ENCODE data around the gene PLCL2. TPM values are rescaled to one million over a fixed set of nuclear protein-coding genes. Genes with fewer than 3 reads are reported as not detected.

PLCL2 gene
- total RNA-seq, 1 experiment from 2014 or later: 3.0 TPM

GRCh38 chr3:17120115-17120514 is 235.4 kb downstream of the PLCL2 start:
- TF ChIP-seq CTCF (IDR thresholded peaks at IDR 0.05): no peak
- TF ChIP-seq SIN3A (IDR thresholded peaks at IDR 0.05; ENCODE audit: borderline replicate concordance, insufficient read depth, low read depth, low read length): no peak
- no peak for TF ChIP-seq REST (IDR thresholded peaks at IDR 0.05; ENCODE audit: insufficient read depth in 1 of 2, low read depth in 2 of 2, low read length in 1 of 2)
- no peak for TF ChIP-seq TCF7L2 (IDR thresholded peaks at IDR 0.05; ENCODE audit: low read depth, low read length)
- TF ChIP-seq POLR2AphosphoS5 (IDR thresholded peaks at IDR 0.05; ENCODE audit: low read depth, low read length): no peak
- H3K4me1 ChIP-seq (ENCODE audit: control insufficient read depth, insufficient read depth, low read length): no peaks in the 10 kb centered on the region
- no peaks in the 10 kb centered on the region for H3K36me3 ChIP-seq (ENCODE audit: control insufficient read depth, insufficient read depth, low read length)
- no peaks in the 10 kb centered on the region for H3K27me3 ChIP-seq (ENCODE audit: control insufficient read depth, insufficient read depth, low read length)
- ChIA-PET POLR2A (no interaction called here), CTCF (no interaction called here)
- DNase-seq (ENCODE audit: low read depth, low spot score) (no peak), ATAC-seq (no peak)
- in situ Hi-C loops (cut with HindIII; ENCODE audit: low pct_unique_long_range_greater_than_20kb, low sequenced_read_pairs): no loop called here
- H3K27ac ChIP-seq (ENCODE audit: low read length): no peak overlapping the region
- no peak overlapping the region for H3K4me3 ChIP-seq (ENCODE audit: low read depth in 2 of 2, low read length in 2 of 2)
- intact Hi-C loops (cut with micrococcal nuclease; ENCODE audit: unreplicated experiment): no loop called here
- no TSS peak for BruUV-seq (replicated peaks)
- H3K9me3 ChIP-seq (ENCODE audit: control insufficient read depth, insufficient read depth, low read depth, low read length): no peaks in the 10 kb centered on the region

GRCh38 chr3:17121336-17121735 is 236.6 kb downstream of the PLCL2 start:
- H3K9me3 ChIP-seq (ENCODE audit: control insufficient read depth, insufficient read depth, low read depth, low read length): no peaks in the 10 kb centered on the region
- no peaks in the 10 kb centered on the region for H3K36me3 ChIP-seq (ENCODE audit: control insufficient read depth, insufficient read depth, low read length)
- no TSS peak for BruUV-seq (replicated peaks)
- in situ Hi-C loops (cut with HindIII; ENCODE audit: low pct_unique_long_range_greater_than_20kb, low sequenced_read_pairs): no loop called here
- H3K27ac ChIP-seq (ENCODE audit: low read length): no peak overlapping the region
- ATAC-seq (no peak), DNase-seq (ENCODE audit: low read depth, low spot score) (no peak)
- no peaks in the 10 kb centered on the region for H3K4me1 ChIP-seq (ENCODE audit: control insufficient read depth, insufficient read depth, low read length)
- ChIA-PET POLR2A (no interaction called here), CTCF (no interaction called here)
- intact Hi-C loops (cut with micrococcal nuclease; ENCODE audit: unreplicated experiment): no loop called here
- H3K4me3 ChIP-seq (ENCODE audit: low read depth in 2 of 2, low read length in 2 of 2): no peak overlapping the region
- TF ChIP-seq SIN3A (IDR thresholded peaks at IDR 0.05; ENCODE audit: borderline replicate concordance, insufficient read depth, low read depth, low read length) (no peak), POLR2AphosphoS5 (IDR thresholded peaks at IDR 0.05; ENCODE audit: low read depth, low read length) (no peak), CTCF (IDR thresholded peaks at IDR 0.05) (no peak), REST (IDR thresholded peaks at IDR 0.05; ENCODE audit: insufficient read depth in 1 of 2, low read depth in 2 of 2, low read length in 1 of 2) (no peak), TCF7L2 (IDR thresholded peaks at IDR 0.05; ENCODE audit: low read depth, low read length) (no peak)
- no peaks in the 10 kb centered on the region for H3K27me3 ChIP-seq (ENCODE audit: control insufficient read depth, insufficient read depth, low read length)

Measured in Panc1 (cell line).